Prostate gland (tissue), 2 donors: ENCODE results near the gene KRTAP25-1. TPM values are rescaled to one million over a fixed set of nuclear protein-coding genes. Genes with fewer than 3 reads are reported as not detected.

Source experiments
- DNase-seq: peaks from one replicate; pipeline ENCODE4 v3.0.0-alpha.2; 2019; ENCODE audit warnings: low spot score
- H3K27ac ChIP-seq, 2 donors: fragments of 200-600 bp; sonication (generic); 2 replicates each; pipeline ENCODE4 v1.5.1; 2017 to 2019
- H3K27me3 ChIP-seq: fragments of 200-600 bp; sonication (generic); replicated peaks from 2 replicates; pipeline ENCODE4 v1.5.1; 2019; ENCODE audit not compliant: insufficient read depth
- H3K36me3 ChIP-seq, 2 donors: fragments of 200-600 bp; sonication (generic); 1 replicate in 1 of 2; 2 replicates in 1 of 2; pipeline versions ENCODE4 v1.5.1 to v1.8.1; 2017 to 2019
- H3K4me1 ChIP-seq: fragments of 200-600 bp; sonication (generic); replicated peaks from 2 replicates; pipeline ENCODE4 v1.5.1; 2019
- H3K4me3 ChIP-seq, 2 donors: fragments of 200-600 bp; sonication (generic); 2 replicates each; pipeline ENCODE4 v1.5.1; 2017 to 2019
- H3K9me3 ChIP-seq: fragments of 200-600 bp; sonication (generic); 2 replicates; pipeline ENCODE4 v1.5.1; 2017
- POLR2A ChIP-seq: fragments of 450-650 bp; IDR thresholded peaks from one replicate; pipeline ENCODE4 v1.6.1; 2016; ENCODE audit warnings: antibody characterized with exemption, mild to moderate bottlenecking
- POLR2AphosphoS5 ChIP-seq: sonication (generic); formaldehyde crosslinking; IDR thresholded peaks from one replicate; pipeline ENCODE4 v1.6.1; 2017; ENCODE audit warnings: antibody characterized with exemption
- WGBS: methylation state at CpG from one replicate; pipeline ENCODE4 v1.1.5; 2018; 5-methylcytosine and 5-hydroxymethylcytosine counted together
- intact Hi-C: fragments of 100-400 bp; cut with DNase I; formaldehyde crosslinking; loops from one replicate; pipeline ENCODE4 v1.14.2; 2022
- total RNA-seq, 2 donors: library from RNA; depleted of rRNA; stranded (reverse); fragments of >200 nt; gene quantifications; one replicate each; pipeline ENCODE4 v1.1.0, GENCODE V29; 2016
- TF ChIP-seq, protein P1 (sequence below), 4 experiments: fragments of 200-600 bp in 2 of 4; fragments of 450-650 bp in 2 of 4; sonication (generic) in 2 of 4; IDR thresholded peaks; 1 replicate in 3 of 4; 2 replicates in 1 of 4; pipeline ENCODE4 v1.5.1; 2016 to 2019; ENCODE audit warnings: antibody characterized with exemption in 4 of 4, mild to moderate bottlenecking in 2 of 4, moderate library complexity in 2 of 4

The KRTAP25-1 gene
- total RNA-seq, 2 donors from 2014 or later: not detected

DNA sequence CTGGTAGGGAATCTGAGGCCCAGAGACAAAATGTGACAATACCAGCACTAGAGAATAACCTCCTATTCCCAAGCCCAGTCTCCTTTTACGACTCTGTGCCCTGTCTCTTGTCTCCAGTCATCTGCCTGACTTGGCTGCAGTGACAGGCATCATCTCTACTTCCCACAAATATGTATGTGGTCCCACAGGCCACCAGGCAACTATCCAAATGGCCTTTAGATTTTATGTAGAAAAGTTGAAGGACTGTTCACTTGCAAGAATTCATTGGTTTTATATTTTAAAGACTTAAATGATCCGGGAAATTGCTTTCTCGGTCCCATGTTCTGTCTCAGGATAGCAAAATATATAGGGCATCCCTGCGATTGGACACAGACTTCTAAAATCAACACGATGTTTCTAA, 18.2 kb downstream of the KRTAP25-1 start:
- intact Hi-C loops: no loop called here
- Histone ChIP-seq H3K27ac (no peak overlapping the region), H3K36me3 (no peaks in the 10 kb centered on the region), H3K4me1 (no peaks in the 10 kb centered on the region), H3K4me3 (no peak overlapping the region), H3K9me3 (no peaks in the 10 kb centered on the region), H3K27me3 (no peaks in the 10 kb centered on the region)
- WGBS: 55% methylated on average over 5 of the region's 5 CpGs
- DNase-seq: no peak
- TF ChIP-seq, protein P1, sequence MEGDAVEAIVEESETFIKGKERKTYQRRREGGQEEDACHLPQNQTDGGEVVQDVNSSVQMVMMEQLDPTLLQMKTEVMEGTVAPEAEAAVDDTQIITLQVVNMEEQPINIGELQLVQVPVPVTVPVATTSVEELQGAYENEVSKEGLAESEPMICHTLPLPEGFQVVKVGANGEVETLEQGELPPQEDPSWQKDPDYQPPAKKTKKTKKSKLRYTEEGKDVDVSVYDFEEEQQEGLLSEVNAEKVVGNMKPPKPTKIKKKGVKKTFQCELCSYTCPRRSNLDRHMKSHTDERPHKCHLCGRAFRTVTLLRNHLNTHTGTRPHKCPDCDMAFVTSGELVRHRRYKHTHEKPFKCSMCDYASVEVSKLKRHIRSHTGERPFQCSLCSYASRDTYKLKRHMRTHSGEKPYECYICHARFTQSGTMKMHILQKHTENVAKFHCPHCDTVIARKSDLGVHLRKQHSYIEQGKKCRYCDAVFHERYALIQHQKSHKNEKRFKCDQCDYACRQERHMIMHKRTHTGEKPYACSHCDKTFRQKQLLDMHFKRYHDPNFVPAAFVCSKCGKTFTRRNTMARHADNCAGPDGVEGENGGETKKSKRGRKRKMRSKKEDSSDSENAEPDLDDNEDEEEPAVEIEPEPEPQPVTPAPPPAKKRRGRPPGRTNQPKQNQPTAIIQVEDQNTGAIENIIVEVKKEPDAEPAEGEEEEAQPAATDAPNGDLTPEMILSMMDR (IDR thresholded peaks at IDR 0.05): no peak
- TF ChIP-seq POLR2AphosphoS5 (no peak), POLR2A (no peak)

DNA sequence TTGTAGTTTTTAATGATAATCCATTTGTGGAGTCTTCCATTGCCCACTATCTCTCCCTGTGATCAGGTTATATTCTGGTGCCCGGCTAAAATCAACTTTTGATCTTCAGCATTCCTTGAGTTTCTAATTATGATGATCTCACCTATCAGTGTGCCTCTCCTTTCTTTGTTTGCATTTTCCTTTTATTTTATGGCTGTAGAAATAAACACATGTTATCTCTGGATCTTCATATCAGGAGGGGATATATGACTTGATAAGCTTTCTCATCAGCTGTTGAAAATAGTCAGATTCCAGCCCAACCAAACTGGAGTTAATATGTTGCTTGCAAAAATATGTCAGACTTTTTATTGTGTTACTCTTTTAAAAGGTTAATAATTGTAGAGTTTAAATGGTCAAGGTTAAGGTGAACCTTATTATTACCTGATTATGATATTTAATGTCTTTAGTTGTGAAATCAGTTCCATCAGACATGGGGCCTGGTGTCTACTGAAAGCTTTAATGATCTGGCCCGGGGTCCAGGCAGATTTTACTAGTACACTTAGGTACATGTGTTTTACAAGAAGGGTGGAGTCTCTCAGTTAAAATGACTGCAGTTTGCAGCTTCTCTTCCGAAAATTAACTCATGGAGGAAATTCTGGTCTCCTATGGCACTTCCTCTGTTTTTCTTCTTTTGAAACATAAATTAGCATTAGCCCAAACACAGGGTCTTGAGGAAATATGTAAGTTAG, 19.3 kb downstream of the KRTAP25-1 start:
- DNase-seq: no peak
- intact Hi-C loops: no loop called here
- 11% methylated on average over 3 of the region's 3 CpGs for WGBS

DNA sequence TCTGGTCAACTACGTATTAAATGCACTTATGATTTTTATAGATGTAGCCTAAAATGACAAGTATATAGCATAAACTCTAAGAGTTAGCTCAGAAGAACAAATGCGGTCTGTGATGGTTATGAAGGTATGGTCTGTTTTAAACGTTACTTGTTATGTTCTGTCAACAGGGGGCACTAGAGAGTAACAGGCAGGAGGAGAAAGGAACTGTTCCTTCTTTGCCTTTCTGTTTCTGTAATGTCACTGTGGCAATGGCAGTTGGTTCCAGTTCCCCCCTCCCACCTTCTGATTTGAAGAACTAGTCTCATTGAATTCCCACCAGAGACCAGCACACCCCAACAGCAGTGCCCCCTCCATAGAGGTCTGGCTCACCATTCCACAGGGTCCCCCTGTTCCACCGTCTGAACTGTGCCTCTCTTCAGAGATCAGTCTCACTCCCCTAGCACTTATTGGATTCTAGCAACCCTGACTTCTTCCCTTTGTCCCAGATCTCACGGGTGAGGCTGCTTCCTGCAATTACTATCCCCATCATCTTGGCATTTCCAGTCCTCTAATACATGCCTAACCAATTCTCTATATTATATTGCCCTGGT, 20.6 kb downstream of the KRTAP25-1 start:
- no peak overlapping the region for H3K27ac ChIP-seq

More for the DNA sequence above, 19.3 kb downstream of the KRTAP25-1 start:
- TF ChIP-seq POLR2A (no peak), POLR2AphosphoS5 (no peak)
- TF ChIP-seq, protein P1 (IDR thresholded peaks at IDR 0.05): no peak
- H3K36me3 ChIP-seq: no peaks in the 10 kb centered on the region
- no peak overlapping the region for H3K27ac ChIP-seq
- H3K27me3 ChIP-seq: no peaks in the 10 kb centered on the region
- no peaks in the 10 kb centered on the region for H3K4me1 ChIP-seq
- H3K4me3 ChIP-seq: no peak overlapping the region
- H3K9me3 ChIP-seq: no peaks in the 10 kb centered on the region

DNA sequence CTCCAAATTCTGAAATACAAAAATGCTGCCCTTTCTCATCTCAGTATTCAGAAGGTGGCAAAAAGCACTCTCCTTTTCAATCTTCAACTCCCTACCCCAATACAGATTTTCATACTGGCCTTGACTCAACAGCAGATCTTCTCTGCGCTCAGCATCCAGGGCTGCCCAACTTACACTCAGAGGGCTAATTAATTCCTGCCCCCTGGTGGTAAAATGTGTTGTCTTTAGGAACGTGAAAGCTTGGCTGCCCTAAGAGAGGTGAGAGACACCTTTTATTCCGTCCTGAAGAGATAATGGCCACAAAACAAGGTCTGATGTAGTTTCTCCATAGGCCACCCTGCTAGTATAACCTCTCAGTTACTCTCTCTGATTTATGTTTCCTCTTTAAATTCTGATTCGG, 31.5 kb downstream of the KRTAP25-1 start:
- intact Hi-C loops: no loop called here

More for the DNA sequence above, 20.6 kb downstream of the KRTAP25-1 start:
- TF ChIP-seq, protein P1 (IDR thresholded peaks at IDR 0.05): peak in 1 of 4 experiments; percentile 9
- no peak for TF ChIP-seq POLR2AphosphoS5
- DNase-seq: no peak
- Histone ChIP-seq H3K36me3 (no peaks in the 10 kb centered on the region), H3K4me3 (no peak overlapping the region), H3K9me3 (no peaks in the 10 kb centered on the region), H3K27me3 (no peaks in the 10 kb centered on the region), H3K4me1 (no peaks in the 10 kb centered on the region)
- intact Hi-C loops: no loop called here
- WGBS: 81% methylated on average over 5 of the region's 5 CpGs

More for the DNA sequence above, 31.5 kb downstream of the KRTAP25-1 start:
- H3K27ac ChIP-seq: no peak overlapping the region
- no peaks in the 10 kb centered on the region for H3K9me3 ChIP-seq
- H3K4me3 ChIP-seq: no peak overlapping the region
- H3K36me3 ChIP-seq: no peaks in the 10 kb centered on the region
- TF ChIP-seq, protein P1 (IDR thresholded peaks at IDR 0.05): peak in 3 of 4 experiments; percentile 33 to 39 (median 39)
- TF ChIP-seq POLR2AphosphoS5 (no peak), POLR2A (no peak)
- DNase-seq: no peak
- 80% methylated on average over 4 of the region's 4 CpGs for WGBS
- H3K4me1 ChIP-seq: no peaks in the 10 kb centered on the region
- no peaks in the 10 kb centered on the region for H3K27me3 ChIP-seq
